ENCODE measurements around the gene MSL1. TPM values are rescaled to one million over a fixed set of nuclear protein-coding genes. Genes with fewer than 3 reads are reported as not detected.
A peak's percentile ranks its signal among the peaks of the same experiment; 100 is the strongest.

MSL1 gene
- total RNA-seq, 1 donor from 2014 or later = 84.4 TPM

DNA sequence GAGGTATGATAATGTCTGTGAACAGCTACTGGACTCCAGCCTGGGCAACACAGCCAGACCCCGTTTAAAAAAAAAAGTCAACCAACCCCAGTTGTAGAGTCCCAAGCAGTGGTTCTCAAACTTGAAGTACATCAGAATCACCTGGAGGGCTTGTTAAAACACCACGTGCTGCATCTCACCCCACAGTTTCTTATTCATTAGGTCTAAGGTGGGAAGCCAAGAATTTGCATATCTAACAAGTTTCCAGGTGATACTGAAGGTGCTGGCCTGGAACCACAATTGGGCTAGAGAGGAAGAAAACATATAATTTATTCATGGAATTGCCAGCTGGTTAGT lies 6.7 kb upstream of the MSL1 start:
- TF ChIP-seq, protein P1, sequence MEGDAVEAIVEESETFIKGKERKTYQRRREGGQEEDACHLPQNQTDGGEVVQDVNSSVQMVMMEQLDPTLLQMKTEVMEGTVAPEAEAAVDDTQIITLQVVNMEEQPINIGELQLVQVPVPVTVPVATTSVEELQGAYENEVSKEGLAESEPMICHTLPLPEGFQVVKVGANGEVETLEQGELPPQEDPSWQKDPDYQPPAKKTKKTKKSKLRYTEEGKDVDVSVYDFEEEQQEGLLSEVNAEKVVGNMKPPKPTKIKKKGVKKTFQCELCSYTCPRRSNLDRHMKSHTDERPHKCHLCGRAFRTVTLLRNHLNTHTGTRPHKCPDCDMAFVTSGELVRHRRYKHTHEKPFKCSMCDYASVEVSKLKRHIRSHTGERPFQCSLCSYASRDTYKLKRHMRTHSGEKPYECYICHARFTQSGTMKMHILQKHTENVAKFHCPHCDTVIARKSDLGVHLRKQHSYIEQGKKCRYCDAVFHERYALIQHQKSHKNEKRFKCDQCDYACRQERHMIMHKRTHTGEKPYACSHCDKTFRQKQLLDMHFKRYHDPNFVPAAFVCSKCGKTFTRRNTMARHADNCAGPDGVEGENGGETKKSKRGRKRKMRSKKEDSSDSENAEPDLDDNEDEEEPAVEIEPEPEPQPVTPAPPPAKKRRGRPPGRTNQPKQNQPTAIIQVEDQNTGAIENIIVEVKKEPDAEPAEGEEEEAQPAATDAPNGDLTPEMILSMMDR (IDR thresholded peaks at IDR 0.05) = no peak
- no peak for ATAC-seq
- Histone ChIP-seq H3K4me3 (no peak overlapping the region), H3K36me3 (no peaks in the 10 kb centered on the region), H3K4me1 (peaks cover 39% of the 10 kb centered on the region), H3K9me3 (no peaks in the 10 kb centered on the region), H3K27ac (peak overlapping the region; percentile 17), H3K27me3 (no peaks in the 10 kb centered on the region)
- DNase-seq = no peak
- intact Hi-C loops (cut with DNase I) = no loop called here

DNA sequence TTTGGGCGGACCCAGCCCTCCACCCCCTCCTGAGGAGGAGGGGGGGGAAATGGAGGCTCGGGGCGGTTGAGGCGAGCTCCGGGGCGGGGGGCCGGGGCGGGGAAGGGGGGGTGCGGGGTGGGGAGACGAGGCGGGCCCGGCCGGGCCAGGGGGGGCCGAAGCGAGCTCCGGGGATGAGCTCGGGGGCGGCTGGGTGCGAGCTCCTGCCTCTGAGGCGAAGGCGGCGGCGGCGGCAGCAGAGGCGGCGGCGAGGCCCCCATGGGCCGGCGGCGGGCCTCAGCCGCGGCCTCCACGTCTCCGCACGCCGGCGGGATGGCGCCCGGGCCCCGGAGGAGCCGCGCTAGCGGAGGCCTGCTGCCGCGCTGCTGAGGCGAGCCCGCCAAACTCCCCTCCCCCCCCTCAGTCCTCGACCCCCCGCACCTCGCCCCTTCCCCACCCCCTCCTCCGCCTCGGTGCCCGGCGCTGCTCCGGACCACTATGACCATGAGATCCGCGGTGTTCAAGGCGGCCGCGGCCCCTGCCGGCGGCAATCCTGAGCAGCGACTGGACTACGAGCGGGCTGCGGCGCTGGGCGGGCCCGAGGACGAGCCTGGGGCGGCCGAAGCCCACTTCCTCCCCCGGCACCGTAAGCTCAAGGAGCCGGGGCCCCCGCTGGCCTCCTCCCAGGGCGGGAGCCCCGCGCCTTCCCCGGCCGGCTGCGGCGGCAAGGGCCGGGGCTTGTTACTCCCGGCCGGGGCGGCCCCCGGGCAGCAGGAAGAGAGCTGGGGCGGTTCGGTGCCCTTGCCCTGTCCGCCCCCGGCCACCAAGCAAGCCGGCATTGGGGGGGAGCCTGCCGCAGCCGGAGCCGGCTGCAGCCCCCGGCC lies 596 bp downstream of the MSL1 start:
- TF ChIP-seq, protein P1 (IDR thresholded peaks at IDR 0.05) = peak; percentile 15
- intact Hi-C loops (cut with DNase I) = no loop called here
- DNase-seq (peak; percentile 85), ATAC-seq (peak; percentile 66)
- Histone ChIP-seq H3K27me3 (no peaks in the 10 kb centered on the region), H3K36me3 (peaks cover 23% of the 10 kb centered on the region), H3K9me3 (no peaks in the 10 kb centered on the region), H3K4me3 (peak overlapping the region; percentile 100), H3K27ac (peak overlapping the region; percentile 94), H3K4me1 (peaks cover 24% of the 10 kb centered on the region)

DNA sequence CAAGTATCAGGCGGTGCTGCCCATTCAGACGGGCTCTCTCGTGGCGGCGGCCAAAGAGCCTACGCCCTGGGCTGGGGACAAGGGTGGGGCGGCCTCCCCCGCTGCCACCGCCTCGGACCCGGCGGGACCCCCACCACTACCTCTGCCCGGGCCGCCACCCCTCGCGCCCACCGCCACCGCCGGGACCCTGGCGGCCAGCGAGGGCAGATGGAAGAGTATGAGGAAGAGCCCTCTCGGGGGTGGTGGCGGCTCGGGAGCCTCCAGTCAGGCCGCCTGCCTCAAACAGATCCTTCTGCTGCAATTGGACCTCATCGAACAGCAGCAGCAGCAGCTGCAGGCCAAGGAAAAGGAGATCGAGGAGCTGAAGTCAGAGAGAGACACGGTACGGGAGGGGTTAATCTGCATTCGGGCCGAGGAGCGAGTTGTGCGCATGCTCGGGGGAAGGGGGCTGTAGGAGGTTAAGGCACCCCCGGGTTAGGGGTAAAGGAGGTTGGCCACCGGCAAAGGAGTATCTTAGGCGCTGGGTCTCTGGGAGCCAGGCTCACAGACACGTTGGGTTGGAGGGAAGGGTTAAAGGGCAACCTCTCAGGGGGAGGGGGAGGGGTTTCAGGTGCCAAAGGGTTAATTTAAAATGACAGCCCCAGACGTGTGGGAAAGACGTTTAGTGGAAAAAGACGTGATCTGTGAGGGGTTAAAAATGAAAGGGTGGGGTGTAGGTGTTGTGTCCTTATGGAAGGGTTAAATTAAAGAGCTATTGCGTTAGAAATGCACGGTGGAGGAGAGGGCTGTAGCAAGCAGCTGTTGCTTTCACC lies 1.4 kb downstream of the MSL1 start:
- Histone ChIP-seq H3K4me1 (peaks cover 24% of the 10 kb centered on the region), H3K4me3 (peak overlapping the region; percentile 100), H3K36me3 (peaks cover 31% of the 10 kb centered on the region), H3K27ac (peak overlapping the region; percentile 94), H3K9me3 (no peaks in the 10 kb centered on the region), H3K27me3 (no peaks in the 10 kb centered on the region)
- intact Hi-C loops (cut with DNase I) = no loop called here
- peak; percentile 66 for DNase-seq
- TF ChIP-seq, protein P1 (IDR thresholded peaks at IDR 0.05) = no peak
- peak; percentile 13 for ATAC-seq

DNA sequence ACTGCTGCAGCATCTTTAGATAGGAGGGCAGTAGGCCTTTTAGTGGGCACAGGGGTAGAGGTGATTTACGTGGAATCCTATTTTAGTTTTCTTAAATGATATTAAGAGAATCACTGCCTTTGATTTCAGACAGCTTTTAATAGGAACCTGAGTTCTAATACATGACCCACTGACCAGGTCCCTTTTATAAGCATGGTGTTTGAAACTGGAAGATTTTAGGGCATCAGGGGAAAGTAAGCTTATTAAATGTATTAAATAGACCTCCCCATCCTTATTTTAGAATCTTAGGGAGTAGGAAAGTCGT lies 2.0 kb downstream of the MSL1 start:
- ATAC-seq = no peak
- TF ChIP-seq, protein P1 (IDR thresholded peaks at IDR 0.05) = no peak
- Histone ChIP-seq H3K27me3 (no peaks in the 10 kb centered on the region), H3K27ac (peak overlapping the region; percentile 94), H3K36me3 (peaks cover 37% of the 10 kb centered on the region), H3K4me3 (peak overlapping the region; percentile 100), H3K4me1 (peaks cover 24% of the 10 kb centered on the region), H3K9me3 (no peaks in the 10 kb centered on the region)
- DNase-seq = no peak
- intact Hi-C loops (cut with DNase I) = no loop called here

DNA sequence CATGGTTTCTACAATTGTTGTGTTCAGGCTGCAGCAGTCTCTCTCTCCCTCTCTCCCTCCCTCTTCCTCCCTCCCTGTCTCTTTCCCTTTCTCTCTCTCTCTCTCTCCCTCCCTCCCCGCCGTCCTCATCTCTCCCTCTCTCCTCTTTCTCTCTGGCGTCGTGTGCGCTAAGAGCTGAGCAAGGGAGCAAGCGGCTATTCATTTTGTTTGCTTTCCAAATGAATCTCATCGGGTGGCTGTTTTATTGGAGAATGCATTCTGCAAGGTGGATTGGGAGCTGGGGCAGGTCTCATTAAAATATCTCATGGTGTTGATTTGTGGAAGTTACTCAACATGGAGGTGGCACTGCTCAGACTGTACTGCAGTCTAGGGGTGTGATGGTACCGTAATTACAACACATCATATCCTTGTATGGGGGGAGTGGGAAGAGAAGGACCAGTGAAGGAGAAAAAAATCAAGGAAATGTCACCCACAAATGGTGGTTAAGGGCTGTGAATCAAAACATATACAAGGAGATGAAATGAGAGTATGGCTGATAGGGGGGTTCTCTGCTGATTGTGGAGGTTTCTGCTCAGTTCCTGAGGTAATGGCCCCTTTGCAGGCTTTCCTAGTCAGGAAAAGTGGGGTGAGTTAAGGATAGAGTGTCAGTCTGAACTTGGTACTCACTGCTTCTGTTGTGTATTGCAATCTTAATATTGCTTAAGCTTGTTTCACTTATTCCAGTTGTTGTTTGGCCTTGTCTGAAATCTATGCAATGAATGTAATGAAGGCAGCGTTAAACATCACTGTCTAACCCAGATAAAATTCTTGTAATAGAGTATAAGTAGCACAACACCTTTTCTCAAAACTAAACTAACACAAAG lies 2.7 kb downstream of the MSL1 start:
- Histone ChIP-seq H3K9me3 (no peaks in the 10 kb centered on the region), H3K36me3 (peaks cover 44% of the 10 kb centered on the region), H3K4me3 (peak overlapping the region; percentile 100), H3K27me3 (no peaks in the 10 kb centered on the region), H3K27ac (peak overlapping the region; percentile 94), H3K4me1 (peaks cover 24% of the 10 kb centered on the region)
- TF ChIP-seq, protein P1 (IDR thresholded peaks at IDR 0.05) = no peak
- no peak for DNase-seq
- intact Hi-C loops (cut with DNase I) = no loop called here
- ATAC-seq = no peak
